ENCODE results near the gene RXRA. TPM values are rescaled to one million over a fixed set of nuclear protein-coding genes. Genes with fewer than 3 reads are reported as not detected.
"Not testable (repeated sequence)": the region's sequence is repeated elsewhere in the genome, so short reads cannot be mapped to it uniquely, and the experiment has no call there.

Gene RXRA
- total RNA-seq, 2 experiments from 2014 or later, result 22.1 to 22.5 TPM

DNA sequence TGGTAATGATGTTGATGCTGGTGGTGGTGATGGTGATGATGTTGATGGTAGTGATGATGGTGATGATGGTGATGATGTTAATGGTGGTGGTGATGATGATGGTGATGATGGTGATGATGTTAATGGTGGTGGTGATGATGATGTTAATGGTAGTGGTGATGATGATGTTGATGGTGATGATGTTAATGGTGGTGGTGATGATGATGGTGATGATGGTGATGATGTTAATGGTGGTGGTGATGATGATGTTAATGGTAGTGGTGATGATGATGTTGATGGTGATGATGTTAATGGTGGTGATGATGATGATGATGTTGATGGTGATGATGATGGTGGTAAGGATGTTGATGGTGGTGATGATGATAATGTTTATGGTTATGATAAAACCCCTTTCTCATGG, 20.2 kb upstream of the RXRA start:
- H3K27me3 Mint-ChIP-seq; H3K27ac Mint-ChIP-seq; POLR2A ChIA-PET; CTCF ChIA-PET; H3K9me3 Mint-ChIP-seq; H3K4me3 Mint-ChIP-seq; DNase-seq; H3K36me3 Mint-ChIP-seq; intact Hi-C loops (cut with micrococcal nuclease): not testable (repeated sequence)
- peaks cover 11% of the 10 kb centered on the region for H3K4me1 Mint-ChIP-seq (ENCODE audit: low read depth)

GRCh38 chr9:134306636-134307600, 19.3 kb upstream of the RXRA start:
- Mint-ChIP-seq H3K27me3 (peaks cover 1% of the 10 kb centered on the region), H3K4me1 (ENCODE audit: low read depth) (peaks cover 3% of the 10 kb centered on the region), H3K36me3 (no peaks in the 10 kb centered on the region), H3K4me3 (no peak overlapping the region), H3K27ac (no peak overlapping the region), H3K9me3 (no peaks in the 10 kb centered on the region)
- intact Hi-C loops (cut with micrococcal nuclease), result no loop called here
- CTCF ChIA-PET, result no interaction called here
- DNase-seq, result no peak
- POLR2A ChIA-PET, result no interaction called here

GRCh38 chr9:134307674-134308638, 18.3 kb upstream of the RXRA start:
- peaks cover 3% of the 10 kb centered on the region for H3K27me3 Mint-ChIP-seq
- no peak for DNase-seq
- ChIA-PET POLR2A (no interaction called here), CTCF (no interaction called here)
- intact Hi-C loops (cut with micrococcal nuclease), result no loop called here
- no peak overlapping the region for H3K27ac Mint-ChIP-seq
- H3K4me3 Mint-ChIP-seq, result no peak overlapping the region
- no peaks in the 10 kb centered on the region for H3K36me3 Mint-ChIP-seq
- no peaks in the 10 kb centered on the region for H3K9me3 Mint-ChIP-seq
- no peaks in the 10 kb centered on the region for H3K4me1 Mint-ChIP-seq (ENCODE audit: low read depth)

DNA sequence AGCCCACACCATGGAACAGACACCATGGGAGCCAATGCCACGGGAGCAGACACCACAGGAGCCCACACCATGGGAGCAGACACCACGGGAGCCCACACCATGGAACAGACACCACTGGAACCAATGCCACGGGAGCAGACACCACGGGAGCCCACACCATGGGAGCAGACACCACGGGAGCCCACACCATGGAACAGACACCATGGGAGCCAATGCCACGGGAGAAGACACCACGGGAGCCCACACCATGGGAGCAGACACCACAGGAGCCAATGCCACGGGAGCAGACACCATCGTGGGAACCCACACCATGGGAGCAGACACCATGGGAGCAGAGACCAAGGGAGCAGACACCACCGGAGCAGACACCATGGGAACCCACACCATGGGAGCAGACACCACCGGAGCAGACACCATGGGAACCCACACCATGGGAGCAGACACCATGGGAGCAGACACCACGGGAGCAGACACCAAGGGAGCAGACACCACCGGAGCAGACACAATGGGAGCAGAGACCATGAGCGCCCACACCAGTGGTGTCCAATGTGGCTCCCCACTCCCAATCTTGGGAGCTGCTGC, 17.5 kb upstream of the RXRA start:
- intact Hi-C loops (cut with micrococcal nuclease); POLR2A ChIA-PET; H3K36me3 Mint-ChIP-seq; H3K27ac Mint-ChIP-seq; H3K4me1 Mint-ChIP-seq (ENCODE audit: low read depth); H3K4me3 Mint-ChIP-seq; DNase-seq; H3K9me3 Mint-ChIP-seq; H3K27me3 Mint-ChIP-seq; CTCF ChIA-PET: not testable (repeated sequence)

- Mint-ChIP-seq H3K9me3 (peaks cover 6% of the 10 kb centered on the region), H3K27me3 (peaks cover 5% of the 10 kb centered on the region), H3K4me1 (ENCODE audit: low read depth) (no peaks in the 10 kb centered on the region), H3K36me3 (no peaks in the 10 kb centered on the region), H3K4me3 (no peak overlapping the region), H3K27ac (no peak overlapping the region)
- intact Hi-C loops (cut with micrococcal nuclease), result no loop called here
- ChIA-PET POLR2A (no interaction called here), CTCF (no interaction called here)
- DNase-seq, result no peak
Observed at GRCh38 chr9:134313470-134313869, 12.8 kb upstream of the RXRA start.

- H3K36me3 Mint-ChIP-seq, result no peaks in the 10 kb centered on the region
- no peak for DNase-seq
- intact Hi-C loops (cut with micrococcal nuclease), result no loop called here
- ChIA-PET POLR2A (no interaction called here), CTCF (no interaction called here)
- peaks cover 6% of the 10 kb centered on the region for H3K9me3 Mint-ChIP-seq
- no peaks in the 10 kb centered on the region for H3K4me1 Mint-ChIP-seq (ENCODE audit: low read depth)
- H3K27me3 Mint-ChIP-seq, result peaks cover 5% of the 10 kb centered on the region
- no peak overlapping the region for H3K27ac Mint-ChIP-seq
- no peak overlapping the region for H3K4me3 Mint-ChIP-seq
Observed at GRCh38 chr9:134314039-134314949, 12.0 kb upstream of the RXRA start.

DNA sequence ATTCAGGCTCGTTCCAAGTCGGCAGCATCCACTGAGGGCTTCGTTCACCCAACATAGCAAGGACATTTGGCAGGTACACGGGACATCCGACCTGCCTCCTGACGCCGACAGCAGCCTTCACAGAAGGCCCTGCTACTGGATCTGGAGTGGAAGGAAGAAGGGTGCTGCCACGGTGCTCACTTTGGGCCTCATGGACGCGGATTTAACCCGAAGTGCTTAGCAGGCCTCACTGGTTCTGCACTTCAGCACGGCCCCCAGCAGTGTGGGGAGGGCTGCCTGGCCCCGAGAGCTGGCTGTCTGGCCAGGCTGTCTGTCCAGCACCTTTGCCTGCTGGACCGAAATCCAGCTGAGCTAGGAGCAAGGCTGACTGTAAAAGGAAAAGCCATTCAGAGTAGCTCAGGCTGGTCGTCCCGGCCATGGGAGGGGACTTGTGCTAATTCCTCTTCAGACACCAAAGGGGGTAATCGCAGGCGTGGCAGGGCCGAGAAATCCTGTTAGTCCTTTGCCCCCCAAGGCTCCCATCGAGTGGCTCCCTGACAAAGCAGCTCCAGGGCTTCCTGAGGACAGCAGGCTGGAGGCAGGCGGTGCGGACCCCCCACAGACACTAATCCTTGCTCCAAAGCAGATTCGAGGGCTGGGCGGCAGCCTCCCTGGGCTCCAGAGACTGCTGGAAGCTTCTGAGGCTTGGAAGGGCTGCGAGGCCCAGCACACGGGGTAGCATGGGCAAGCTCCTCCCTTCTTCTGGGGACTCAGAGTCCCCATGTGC, 11.1 kb upstream of the RXRA start:
- Mint-ChIP-seq H3K36me3 (no peaks in the 10 kb centered on the region), H3K4me3 (no peak overlapping the region), H3K9me3 (peaks cover 6% of the 10 kb centered on the region), H3K4me1 (ENCODE audit: low read depth) (no peaks in the 10 kb centered on the region), H3K27ac (no peak overlapping the region), H3K27me3 (peaks cover 5% of the 10 kb centered on the region)
- ChIA-PET CTCF (no interaction called here), POLR2A (no interaction called here)
- intact Hi-C loops (cut with micrococcal nuclease), result no loop called here
- DNase-seq, result no peak

DNA sequence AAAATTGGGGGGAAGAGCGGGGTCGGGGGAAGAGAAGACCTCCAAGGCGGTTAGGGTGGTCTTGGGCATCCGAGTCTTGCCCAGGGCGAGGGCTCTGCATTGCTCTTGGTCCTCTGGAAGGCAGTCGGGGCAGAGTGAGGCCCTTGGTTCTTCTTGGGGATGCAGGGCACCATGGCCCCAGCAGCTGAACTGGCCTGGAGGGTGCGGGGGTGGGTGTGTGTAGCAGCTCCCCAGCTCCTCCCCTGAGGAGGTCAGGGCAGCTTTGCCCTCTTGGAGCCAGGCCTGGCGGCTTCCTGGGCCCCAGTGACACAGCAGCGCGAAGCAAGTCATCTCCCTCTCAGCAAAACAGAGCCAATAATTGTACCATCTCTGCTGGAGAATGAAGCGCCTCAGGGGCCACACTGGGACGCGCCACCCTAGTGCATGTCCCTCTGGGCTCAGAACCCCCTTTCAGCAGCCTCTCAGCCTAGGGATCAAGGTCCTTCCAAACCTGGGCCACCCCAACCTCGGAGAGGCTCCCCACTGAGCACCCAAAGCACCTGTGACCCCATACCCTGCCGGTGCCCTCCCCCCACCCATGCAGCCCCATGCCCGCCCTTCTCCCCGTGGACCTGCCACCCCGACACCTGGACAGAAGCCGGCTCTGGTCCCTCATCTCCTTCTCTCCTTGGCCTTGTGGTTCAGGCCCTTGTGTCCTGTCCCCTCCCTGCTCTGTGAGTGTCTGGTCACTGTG, 10.4 kb upstream of the RXRA start:
- no peak overlapping the region for H3K4me3 Mint-ChIP-seq
- DNase-seq, result no peak
- intact Hi-C loops (cut with micrococcal nuclease), result no loop called here
- H3K36me3 Mint-ChIP-seq, result no peaks in the 10 kb centered on the region
- H3K4me1 Mint-ChIP-seq (ENCODE audit: low read depth), result no peaks in the 10 kb centered on the region
- CTCF ChIA-PET, result no interaction called here
- H3K27me3 Mint-ChIP-seq, result peaks cover 5% of the 10 kb centered on the region
- H3K9me3 Mint-ChIP-seq, result peaks cover 6% of the 10 kb centered on the region
- H3K27ac Mint-ChIP-seq, result no peak overlapping the region
- POLR2A ChIA-PET, result no interaction called here

GRCh38 chr9:134316449-134317160, 9.7 kb upstream of the RXRA start:
- CTCF ChIA-PET, result no interaction called here
- Mint-ChIP-seq H3K9me3 (peaks cover 6% of the 10 kb centered on the region), H3K36me3 (no peaks in the 10 kb centered on the region), H3K4me1 (ENCODE audit: low read depth) (no peaks in the 10 kb centered on the region), H3K27ac (no peak overlapping the region), H3K4me3 (no peak overlapping the region), H3K27me3 (peaks cover 5% of the 10 kb centered on the region)
- POLR2A ChIA-PET, result no interaction called here
- intact Hi-C loops (cut with micrococcal nuclease), result no loop called here
- no peak for DNase-seq

GRCh38 chr9:134317400-134317789, 8.9 kb upstream of the RXRA start:
- H3K27me3 Mint-ChIP-seq, result peaks cover 4% of the 10 kb centered on the region
- no peaks in the 10 kb centered on the region for H3K4me1 Mint-ChIP-seq (ENCODE audit: low read depth)
- no peak overlapping the region for H3K27ac Mint-ChIP-seq
- CTCF ChIA-PET, result no interaction called here
- no peaks in the 10 kb centered on the region for H3K36me3 Mint-ChIP-seq
- POLR2A ChIA-PET, result no interaction called here
- DNase-seq, result no peak
- intact Hi-C loops (cut with micrococcal nuclease), result no loop called here
- H3K9me3 Mint-ChIP-seq, result peaks cover 6% of the 10 kb centered on the region
- H3K4me3 Mint-ChIP-seq, result no peak overlapping the region

Measured in activated CD4-positive, alpha-beta memory T cell treated with anti-CD3 and anti-CD28 coated beads for 36 hours (primary cell).